Inferior parietal cortex (tissue), 1 donor: ENCODE measurements around the gene PTEN.
"Not testable (repeated sequence)": the region's sequence is repeated elsewhere in the genome, so short reads cannot be mapped to it uniquely, and the experiment has no call there.

Source experiments
- DNase-seq: peaks from one replicate; pipeline ENCODE4 v3.0.0-alpha.2; 2016; ENCODE audit errors: extremely low spot score

PTEN gene

DNA sequence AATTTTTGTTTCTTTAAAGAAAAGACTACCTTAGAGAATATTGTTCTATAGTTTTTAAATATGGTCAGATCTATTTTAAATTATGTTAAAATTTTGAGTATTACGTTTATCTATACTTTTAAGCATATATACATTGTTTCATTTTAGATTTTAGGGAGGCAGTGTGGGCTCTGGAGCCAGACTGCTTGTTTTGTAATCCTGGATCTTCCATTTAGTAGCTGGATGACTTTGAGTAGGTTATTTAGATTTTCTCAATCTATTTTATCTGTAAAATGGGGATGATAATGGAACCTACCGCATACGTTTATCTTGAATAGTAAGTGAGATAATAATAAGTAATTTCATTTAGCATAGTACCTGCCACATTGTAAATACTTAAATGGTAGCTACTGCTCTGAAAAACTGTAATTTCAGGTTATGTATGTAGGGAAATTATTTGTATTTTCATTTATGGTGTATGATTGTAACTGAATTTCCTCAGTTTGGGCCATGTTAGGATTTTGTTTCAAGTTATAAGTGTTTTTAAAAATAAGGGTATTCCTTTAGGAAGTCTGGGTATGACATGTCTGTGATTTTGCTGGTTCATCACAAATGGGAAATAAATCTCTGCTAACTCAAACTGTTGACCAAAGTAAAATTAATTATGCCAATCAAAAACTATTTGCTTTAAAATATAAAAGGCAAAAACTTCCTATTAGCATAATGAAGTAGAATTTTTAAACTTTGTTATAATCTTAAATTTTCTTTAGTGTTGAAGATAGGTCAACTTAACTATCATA lies 6.5 kb downstream of the PTEN start:
- DNase-seq: no peak

- no peak for DNase-seq
These were observed 9.4 kb downstream of the PTEN start for GRCh38 chr10:87872828-87873227.

DNA sequence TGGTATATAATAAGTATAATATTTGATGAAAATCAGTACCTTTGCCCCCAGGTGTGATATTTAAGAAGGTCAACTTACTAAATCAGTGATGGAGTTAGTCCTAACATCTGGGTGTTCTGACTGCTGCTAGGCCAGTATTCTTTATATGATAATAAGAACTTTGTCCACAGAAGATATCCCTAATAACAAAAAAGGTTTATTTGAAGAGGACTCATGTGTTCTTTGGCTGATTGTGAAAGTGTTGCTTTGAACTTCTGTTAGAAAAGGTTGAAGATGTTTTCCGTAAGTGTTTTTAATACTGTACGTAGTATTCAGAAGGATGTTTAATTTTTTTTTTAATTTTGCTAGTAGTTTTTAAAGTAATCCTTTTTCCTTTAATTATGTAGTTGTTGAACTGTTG lies 10.2 kb downstream of the PTEN start:
- DNase-seq: no peak

DNA sequence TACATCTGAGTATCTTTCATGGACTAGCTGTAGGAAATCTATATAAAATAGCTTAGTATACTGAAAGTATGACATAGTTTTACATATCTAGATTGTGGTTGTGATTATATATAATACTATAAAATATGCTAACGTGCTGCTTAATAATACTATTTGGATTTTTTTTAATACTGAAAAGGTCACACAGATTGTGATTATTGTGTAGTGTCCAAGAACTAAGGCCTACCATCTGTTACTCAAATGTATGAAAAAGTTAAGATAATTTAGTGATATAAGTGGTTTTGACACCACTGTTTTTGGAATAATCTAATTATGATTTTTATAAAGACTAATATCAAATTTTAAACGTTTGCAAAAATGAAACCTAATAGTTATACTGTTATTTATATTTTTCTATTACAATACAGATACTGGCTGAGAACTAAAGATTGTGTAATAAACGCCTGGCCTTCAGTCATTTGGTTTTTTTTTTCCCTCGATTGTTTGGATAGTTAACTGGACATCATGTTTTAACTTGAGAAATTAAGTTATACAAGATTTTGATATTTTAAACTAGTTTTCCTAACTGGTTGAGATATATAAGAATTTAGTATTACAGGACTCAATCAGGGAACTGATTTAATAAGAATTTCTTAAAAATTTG lies 12.6 kb downstream of the PTEN start:
- no peak for DNase-seq

GRCh38 chr10:87878664-87879459 lies 15.4 kb downstream of the PTEN start:
- DNase-seq: no peak

- DNase-seq: no peak
These were observed 16.9 kb downstream of the PTEN start for GRCh38 chr10:87880336-87880735.

DNA sequence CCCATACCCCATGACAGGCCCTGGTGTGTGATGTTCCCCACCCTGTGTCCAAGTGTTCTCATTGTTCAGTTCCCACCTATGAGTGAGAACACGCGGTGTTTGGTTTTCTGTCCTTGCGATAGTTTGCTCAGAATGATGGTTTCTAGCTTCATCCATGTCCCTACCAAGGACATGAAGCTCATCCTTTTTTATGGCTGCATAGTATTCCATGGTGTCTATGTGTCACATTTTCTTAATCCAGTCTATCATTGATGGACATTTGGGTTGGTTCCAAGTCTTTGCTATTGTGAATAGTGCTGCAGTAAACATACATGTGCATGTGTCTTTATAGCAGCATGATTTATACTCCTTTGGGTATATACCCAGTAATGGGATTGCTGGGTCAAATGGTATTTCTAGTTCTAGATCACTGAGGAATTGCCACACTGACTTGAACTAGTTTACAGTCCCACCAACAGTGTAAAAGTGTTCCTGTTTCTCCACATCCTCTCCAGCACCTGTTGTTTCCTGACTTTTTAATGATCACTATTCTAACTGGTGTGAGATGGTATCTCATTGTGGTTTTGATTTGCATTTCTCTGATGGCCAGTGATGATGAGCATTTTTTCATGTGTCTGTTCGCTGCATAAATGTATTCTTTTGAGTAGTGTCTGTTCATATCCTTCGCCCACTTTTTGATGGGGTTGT lies 18.1 kb downstream of the PTEN start:
- not testable (repeated sequence) for DNase-seq

- no peak for DNase-seq
These were observed 19.3 kb downstream of the PTEN start for GRCh38 chr10:87882555-87883294.

DNA sequence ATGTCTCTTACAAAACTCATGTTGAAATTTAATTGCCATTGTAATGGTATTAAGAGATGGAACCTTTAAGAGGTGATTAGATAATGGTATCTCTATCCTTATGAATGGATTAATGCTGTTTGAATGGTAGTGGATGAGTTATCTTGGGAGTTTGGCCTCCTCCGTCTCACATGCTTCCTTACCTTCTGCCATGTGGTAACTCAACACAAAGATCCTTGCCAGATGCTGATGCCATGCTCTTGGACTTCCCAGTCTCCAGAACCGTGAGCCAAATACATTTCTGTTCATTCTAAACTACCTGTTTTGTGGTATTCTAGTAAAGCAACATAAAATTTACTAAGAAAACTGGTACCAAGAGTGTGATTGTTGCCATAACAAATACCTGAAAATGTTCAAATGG lies 23.2 kb downstream of the PTEN start:
- no peak for DNase-seq

DNA sequence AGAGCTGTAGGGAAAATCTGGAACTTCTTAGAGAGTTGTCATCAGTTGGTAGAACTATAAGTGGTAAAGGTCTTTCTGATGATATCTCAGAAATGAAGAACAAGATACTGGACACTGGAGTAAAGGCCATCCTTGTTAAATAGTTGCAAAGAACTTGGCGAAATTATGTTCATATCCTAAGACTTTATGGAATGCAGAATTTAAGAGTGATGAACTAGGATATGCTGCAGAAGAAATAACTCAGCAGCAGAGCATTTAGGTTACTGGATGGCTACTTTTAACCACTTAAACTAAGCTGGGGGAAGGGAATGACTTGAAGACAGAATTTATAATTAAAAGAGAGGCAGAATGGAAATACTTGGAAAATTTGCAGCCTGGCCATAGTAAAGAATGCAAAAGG lies 23.7 kb downstream of the PTEN start:
- DNase-seq: no peak

DNA sequence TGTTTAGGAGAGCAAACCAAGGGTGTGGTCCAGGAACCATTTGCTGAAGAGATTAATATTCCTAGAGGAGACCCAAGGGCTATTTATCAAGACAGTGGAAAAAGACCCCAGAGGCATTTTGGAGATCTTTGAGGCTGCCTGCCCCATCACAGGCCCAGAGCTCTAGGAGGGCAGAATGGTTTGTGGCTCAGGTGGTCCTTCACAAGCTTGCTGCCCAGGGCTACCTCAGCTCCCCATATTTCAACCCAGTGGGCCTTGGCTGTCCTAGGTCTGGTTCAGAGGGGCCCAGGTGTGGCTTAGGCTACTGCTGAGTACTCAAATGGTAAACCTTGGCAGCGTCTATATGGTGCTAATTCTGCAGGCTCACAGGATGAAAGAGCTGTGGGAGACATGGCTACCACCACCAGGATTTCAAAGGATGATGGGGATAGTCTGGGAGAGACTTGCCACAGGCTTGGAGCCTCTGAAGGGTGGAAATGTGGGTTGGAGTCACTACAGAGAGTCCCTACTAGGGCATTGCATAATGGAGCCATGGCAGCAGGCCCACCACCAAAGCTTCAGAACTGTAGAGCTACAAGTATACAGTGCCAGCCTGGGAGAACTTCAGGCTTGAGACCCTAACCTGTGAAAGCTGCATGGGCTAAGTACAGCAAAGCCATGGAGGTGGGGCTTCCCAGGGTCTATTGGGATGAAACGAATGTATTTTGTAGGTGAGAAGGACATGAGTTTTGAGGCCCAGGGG lies 24.3 kb downstream of the PTEN start:
- DNase-seq: no peak

DNA sequence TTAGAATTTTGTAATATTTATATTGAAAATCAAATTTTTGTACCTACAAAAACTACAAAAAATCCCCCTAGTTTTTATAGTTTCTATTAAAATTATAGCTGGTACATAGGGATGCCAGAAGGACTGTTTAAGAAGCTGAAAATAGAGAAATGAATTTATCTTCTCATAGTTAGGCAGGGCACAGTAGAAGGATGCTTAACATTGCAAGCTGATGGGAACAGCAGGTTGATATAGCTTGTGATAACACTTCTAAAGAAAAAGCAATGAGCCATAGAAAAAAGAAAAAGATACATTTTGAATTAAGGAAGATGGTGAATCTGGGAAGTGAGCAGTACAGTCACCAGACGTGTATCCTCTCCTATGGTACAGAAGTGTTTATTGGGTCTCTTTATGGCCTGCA lies 32.0 kb downstream of the PTEN start:
- DNase-seq: no peak

DNA sequence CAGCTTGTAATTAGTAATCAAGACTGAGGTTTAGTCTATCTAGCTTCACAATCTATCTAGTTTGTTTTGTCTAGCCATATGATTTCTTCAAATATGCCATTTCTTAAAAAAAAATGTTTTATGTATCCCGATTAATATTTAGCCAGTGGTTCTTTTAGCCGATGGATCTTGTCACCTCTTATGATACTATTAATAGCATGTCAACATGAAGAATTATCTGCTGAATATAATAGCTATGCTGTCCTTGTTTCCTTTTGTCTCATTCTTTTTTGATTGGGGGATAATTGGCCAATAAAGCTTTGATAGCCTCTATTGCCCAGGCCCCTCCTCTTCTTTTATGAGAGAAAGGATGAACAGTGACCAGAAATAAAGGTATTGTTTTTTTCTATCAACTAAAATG lies 32.8 kb downstream of the PTEN start:
- no peak for DNase-seq

- DNase-seq: not testable (repeated sequence)
These were observed 34.5 kb downstream of the PTEN start for GRCh38 chr10:87897957-87898356.

DNA sequence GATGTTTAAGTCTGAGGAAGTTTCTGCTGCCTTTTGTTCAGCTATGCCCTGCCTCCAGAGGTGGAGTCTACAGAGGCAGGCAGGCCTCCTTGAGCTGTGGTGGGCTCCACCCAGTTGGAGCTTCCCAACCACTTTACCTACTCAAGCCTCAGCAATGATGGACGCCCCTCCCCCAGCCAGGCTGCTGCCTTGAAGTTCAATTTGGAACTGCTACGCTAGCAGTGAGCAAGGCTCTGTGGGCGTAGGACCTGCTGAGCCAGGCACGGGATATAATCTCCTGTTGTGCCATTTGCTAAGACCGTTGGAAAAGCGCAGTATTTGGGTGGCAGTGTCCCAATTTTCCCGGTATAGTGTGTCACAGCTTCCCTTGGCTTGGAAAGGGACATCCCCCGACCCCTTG lies 40.0 kb downstream of the PTEN start:
- DNase-seq: not testable (repeated sequence)

- no peak for DNase-seq
These were observed 49.9 kb downstream of the PTEN start for GRCh38 chr10:87913156-87913921.

DNA sequence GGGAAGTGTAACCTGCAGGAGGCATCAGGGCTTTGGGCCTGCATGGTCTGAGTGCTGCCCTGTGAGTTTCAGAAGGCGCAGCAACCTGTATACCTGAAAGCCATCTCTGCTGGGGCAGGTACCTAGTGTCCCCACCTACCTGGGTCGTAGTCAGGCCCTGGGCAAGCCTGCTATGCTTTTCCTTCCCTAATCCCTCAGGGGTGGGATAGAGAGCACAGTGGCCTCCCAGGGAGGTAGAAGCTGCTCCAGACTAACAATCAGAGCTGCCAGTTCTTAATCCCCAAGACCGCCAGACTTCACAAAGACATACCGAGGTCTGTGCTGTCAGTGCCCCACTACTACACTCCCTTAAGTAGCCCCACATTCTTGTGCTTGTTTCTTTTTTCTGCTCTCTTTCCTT lies 52.0 kb downstream of the PTEN start:
- DNase-seq: no peak

DNA sequence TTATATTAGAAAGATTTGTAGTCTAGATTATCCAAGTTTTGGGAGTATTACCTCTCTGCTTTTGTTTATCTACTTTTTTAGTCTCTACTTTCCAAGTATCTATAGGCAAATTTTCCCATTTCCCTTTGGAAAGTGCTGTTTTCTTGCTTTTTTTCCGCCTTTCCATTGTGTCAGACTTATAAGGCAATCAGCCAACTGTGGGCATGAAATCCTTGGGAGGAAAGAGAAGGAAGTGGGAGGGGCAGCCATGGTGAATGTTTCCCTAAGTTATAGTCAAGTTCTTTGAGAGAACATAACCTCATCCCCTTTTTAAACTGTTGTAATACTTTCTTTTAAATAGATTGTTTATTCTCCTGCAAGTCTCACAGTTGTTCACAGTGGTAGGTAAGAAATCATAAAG lies 52.6 kb downstream of the PTEN start:
- DNase-seq: no peak

GRCh38 chr10:87916515-87916914 lies 53.1 kb downstream of the PTEN start:
- no peak for DNase-seq

- no peak for DNase-seq
These were observed 54.9 kb downstream of the PTEN start for GRCh38 chr10:87918254-87918859.
